HepG2 (cell line): ENCODE measurements around the gene WSB2. TPM values are rescaled to one million over a fixed set of nuclear protein-coding genes. Genes with fewer than 3 reads are reported as not detected.

Experiments used
- ATAC-seq: fragments of 200-7000 bp; cut with Tn5 transposase; 3 replicates; pipeline ENCODE4 v1.9.1; 2020; ENCODE audit warnings: mild to moderate bottlenecking, moderate library complexity
- BruUV-seq: library from RNA; stranded (reverse); fragments of 400-500 nt; replicated peaks from 2 replicates; lab custom pipeline; 2021; lab: Mats Ljungman, UMichigan
- CTCF ChIA-PET: fragments of 300-600 bp; formaldehyde crosslinking; extraction: SDS; loops from one replicate; lab custom pipeline; 2021; ENCODE audit warnings: low total read pairs, inconsistent platforms, low intra/inter-chr PET ratio; lab: Yijun Ruan, JAX
- POLR2A ChIA-PET: fragments of 350-600 bp; sonication (Branson Sonifier 250); formaldehyde crosslinking; loops from one replicate; lab custom pipeline; 2020; ENCODE audit warnings: antibody characterized with exemption, inconsistent platforms; lab: Yijun Ruan, JAX
- DNase-seq: peaks from one replicate; pipeline ENCODE4 v3.0.0-alpha.2; 2015; ENCODE audit warnings: low spot score
- FAIRE-seq: peaks from 3 replicates; lab custom pipeline; 2011; peaks lifted over from hg19 to GRCh38; lab: Jason Lieb, UNC
- H2AFZ ChIP-seq: one replicate; pipeline ENCODE4 v1.6.1; 2011; ENCODE audit warnings: low read length, inconsistent platforms
- H3K27ac ChIP-seq: fragments of 300-600 bp; 3 replicates; pipeline ENCODE4 v1.8.0; 2011; ENCODE audit warnings: mixed run types, mild to moderate bottlenecking, mixed read lengths, low read length, inconsistent platforms; ENCODE audit not compliant: insufficient read depth; ENCODE audit errors: extremely low read length
- H3K27me3 ChIP-seq, 2 experiments: fragments of 200-600 bp in 1 of 2; 2 replicates in 1 of 2; 3 replicates in 1 of 2; pipeline versions ENCODE4 v1.6.0 to v1.8.0; 2011; ENCODE audit warnings: low read length in 2 of 2, mild to moderate bottlenecking in 2 of 2, moderate library complexity in 2 of 2, inconsistent platforms in 1 of 2; ENCODE audit not compliant: insufficient read depth in 2 of 2, control insufficient read depth in 1 of 2
- H3K36me3 ChIP-seq, 2 experiments: fragments of 200-600 bp in 1 of 2; replicated peaks in 1 of 2; 2 replicates in 1 of 2; 3 replicates in 1 of 2; pipeline versions ENCODE4 v1.5.1 to v1.8.0; 2011; ENCODE audit warnings: low read length in 2 of 2, inconsistent platforms in 1 of 2; ENCODE audit not compliant: insufficient read depth in 2 of 2, control insufficient read depth in 1 of 2
- H3K4me1 ChIP-seq: 2 replicates; pipeline ENCODE4 v1.5.1; 2012; ENCODE audit warnings: low read length, inconsistent platforms; ENCODE audit not compliant: insufficient read depth
- H3K4me2 ChIP-seq: 2 replicates; pipeline ENCODE4 v1.6.0; 2011; ENCODE audit warnings: low read depth, low read length, inconsistent platforms
- H3K4me3 ChIP-seq, 3 experiments: fragments of 200-600 bp in 1 of 3; sonication (generic), shearing (Covaris generic) in 1 of 3; replicated peaks in 1 of 3; 2 replicates each; pipeline ENCODE4 v1.5.1; 2011 to 2016; ENCODE audit warnings: low read length in 3 of 3, inconsistent platforms in 2 of 3, low read depth in 2 of 3, mild to moderate bottlenecking in 2 of 3, control low read depth in 1 of 3, mixed read lengths in 1 of 3; ENCODE audit not compliant: insufficient read depth in 1 of 3
- H3K79me2 ChIP-seq: one replicate; pipeline ENCODE4 v1.6.1; 2011; ENCODE audit warnings: low read length, inconsistent platforms; ENCODE audit not compliant: insufficient read depth
- H3K9ac ChIP-seq: 2 replicates; pipeline ENCODE4 v1.6.0; 2011; ENCODE audit warnings: mild to moderate bottlenecking, low read depth, low read length, inconsistent platforms; ENCODE audit not compliant: insufficient read depth
- H3K9me3 ChIP-seq: 2 replicates; pipeline ENCODE4 v1.5.1; 2012; ENCODE audit warnings: mild to moderate bottlenecking, low read length
- H4K20me1 ChIP-seq: 2 replicates; pipeline ENCODE4 v1.6.0; 2011; ENCODE audit warnings: inconsistent platforms, mild to moderate bottlenecking, low read length, moderate library complexity; ENCODE audit not compliant: insufficient read depth
- ARID5B ChIP-seq: IDR thresholded peaks from 2 replicates; pipeline ENCODE4 v1.4.0; 2020; ENCODE audit warnings: mild to moderate bottlenecking, missing genetic modification reagents
- BCLAF1 ChIP-seq: fragments of 450-650 bp; IDR thresholded peaks from 2 replicates; pipeline ENCODE4 v1.6.1; 2017; ENCODE audit warnings: mild to moderate bottlenecking
- CBX5 ChIP-seq: sonication (generic); formaldehyde crosslinking; IDR thresholded peaks from 2 replicates; pipeline ENCODE4 v1.4.0; 2020; ENCODE audit warnings: missing genetic modification reagents, borderline replicate concordance
- GPBP1L1 ChIP-seq: sonication (generic); formaldehyde crosslinking; IDR thresholded peaks from 2 replicates; pipeline ENCODE4 v1.5.0; 2020; ENCODE audit warnings: mild to moderate bottlenecking, missing genetic modification reagents
- KLF9 ChIP-seq: IDR thresholded peaks from 2 replicates; pipeline ENCODE4 v1.6.1; 2016; ENCODE audit warnings: low read depth
- NFIC ChIP-seq: IDR thresholded peaks from 2 replicates; pipeline ENCODE4 v1.6.1; 2012; ENCODE audit warnings: mild to moderate bottlenecking, low read length, inconsistent platforms
- ZNF747 ChIP-seq: sonication (generic); formaldehyde crosslinking; IDR thresholded peaks from 2 replicates; pipeline ENCODE4 v1.8.1; 2023; ENCODE audit warnings: missing genetic modification reagents, mild to moderate bottlenecking, borderline replicate concordance
- ZSCAN31 ChIP-seq: sonication (generic); formaldehyde crosslinking; IDR thresholded peaks from 2 replicates; pipeline ENCODE4 v1.5.0; 2020; ENCODE audit warnings: low read depth, mild to moderate bottlenecking, missing genetic modification reagents
- whole genome bisulfite sequencing: methylation state at CpG from one replicate; pipeline ENCODE4 v1.1.6; 2017; ENCODE audit warnings: low lambda C conversion rate; 5-methylcytosine and 5-hydroxymethylcytosine counted together
- in situ Hi-C: cut with HindIII; loops from 2 replicates; pipeline ENCODE4 v1.10.0; 2017; ENCODE audit warnings: low pct_unique_long_range_greater_than_20kb; ENCODE audit not compliant: extremely low pct_ligation_motif_present
- intact Hi-C: fragments of 100-400 bp; cut with micrococcal nuclease; formaldehyde crosslinking; loops from one replicate; pipeline ENCODE4 v1.10.0; 2022; ENCODE audit not compliant: unreplicated experiment
- polyA plus RNA-seq, 8 experiments: library from polyadenylated mRNA; depleted of rRNA in 3 of 8; stranded (reverse) in 7 of 8; unstranded in 1 of 8; fragments of >200 nt; fragmentation: Illumina TruSeq in 4 of 8; extraction: Trizol in 4 of 8; gene quantifications; 2 replicates each; pipeline versions ENCODE4 v1.2.1 to v1.2.3, GENCODE V29; 2011 to 2016; ENCODE audit warnings: low read depth in 4 of 8, missing spikeins in 1 of 8, mixed read lengths in 1 of 8; ENCODE audit not compliant: insufficient read depth in 1 of 8
- total RNA-seq, 5 experiments: library from RNA; depleted of rRNA; stranded (reverse); fragments of >200 nt; fragmentation: Illumina TruSeq; extraction: Trizol; gene quantifications; 2 replicates each; pipeline ENCODE4 v1.2.3, GENCODE V29; 2016; ENCODE audit warnings: low read depth in 1 of 5

Gene WSB2
- total and polyA plus RNA-seq, 2 of the 13 experiments (the other 11 are each of a cell fraction or from before 2014, with no cell fraction given) = 31.0 to 82.8 TPM

- no peak for TF ChIP-seq ARID5B (CRISPR knock-in tag)
- no peak for TF ChIP-seq KLF9 (CRISPR knock-in tag)
- no peak for TF ChIP-seq BCLAF1
- TF ChIP-seq ZSCAN31 (CRISPR knock-in tag) = no peak
- TF ChIP-seq NFIC = no peak
- no peak for TF ChIP-seq ZNF747
- no peak for TF ChIP-seq CBX5
- TF ChIP-seq, all 625 proteins: peak for 0
These were observed 47.7 kb downstream of the WSB2 start (continued) for GRCh38 chr12:118013283-118013682.

- ATAC-seq (no peak), FAIRE-seq (no peak), DNase-seq (no peak)
- Histone ChIP-seq H3K79me2 (peaks cover 2% of the 10 kb centered on the region), H4K20me1 (no peaks in the 10 kb centered on the region), H3K9me3 (no peaks in the 10 kb centered on the region), H2AFZ (no peak overlapping the region), H3K4me3 (no peak overlapping the region), H3K4me1 (peaks cover 17% of the 10 kb centered on the region), H3K36me3 (no peaks in the 10 kb centered on the region), H3K27ac (no peak overlapping the region), H3K27me3 (no peaks in the 10 kb centered on the region; a peak in 1 of 5 replicates), H3K9ac (no peak overlapping the region), H3K4me2 (no peak overlapping the region)
- intact Hi-C loops = no loop called here
- in situ Hi-C loops = no loop called here
- no TSS peak for BruUV-seq
- TF ChIP-seq GPBP1L1 = no peak
- 38% methylated on average over 3 of the region's 3 CpGs for WGBS
- ChIA-PET POLR2A (no interaction called here), CTCF (no interaction called here)
These were observed 49.0 kb downstream of the WSB2 start for GRCh38 chr12:118011961-118012360.
